Choroid plexus epithelial cell (primary cell): ENCODE measurements around the gene OR4C3.
"Not testable (repeated sequence)": the region's sequence is repeated elsewhere in the genome, so short reads cannot be mapped to it uniquely, and the experiment has no call there.

Source experiments
- DNase-seq: peaks from one replicate; pipeline ENCODE4 v3.0.0-alpha.2; 2010; ENCODE audit warnings: low read depth
- H3K4me3 ChIP-seq: 2 replicates; pipeline ENCODE4 v1.5.1; 2011; ENCODE audit warnings: low read depth, mild to moderate bottlenecking, control low read depth, low read length, moderate library complexity
- TF ChIP-seq, protein P1 (sequence below): conservative IDR thresholded peaks from 2 replicates; pipeline ENCODE4 v1.5.1; 2011; ENCODE audit warnings: low read depth, mild to moderate bottlenecking, control low read depth, inconsistent platforms, low read length, moderate library complexity

The OR4C3 gene

DNA sequence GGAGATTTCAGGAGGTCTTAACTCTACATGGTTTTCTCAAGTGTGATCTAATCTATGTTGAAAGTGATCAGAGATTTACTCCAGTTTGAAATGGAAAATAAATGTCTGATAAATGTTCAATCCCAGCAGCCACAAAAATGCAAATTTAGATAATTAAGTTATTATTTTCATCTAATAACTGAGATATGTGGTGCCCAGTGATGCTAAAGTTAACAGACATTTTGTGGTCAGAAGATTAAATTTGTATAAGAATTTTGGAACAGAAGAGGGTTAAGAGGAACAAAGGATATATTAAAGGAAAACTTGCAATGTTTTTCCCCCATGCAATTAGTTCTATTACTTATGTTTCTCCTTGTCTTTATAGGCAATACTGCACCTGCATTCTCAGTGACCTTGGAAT lies at the start of gene OR4C3:
Gene OR4C3, plus strand, starts transcription at position 301 of the 400 bp plus-strand sequence. CDS start 102 bp downstream, outside the sequence.
- H3K4me3 ChIP-seq, result not testable (repeated sequence)

DNA sequence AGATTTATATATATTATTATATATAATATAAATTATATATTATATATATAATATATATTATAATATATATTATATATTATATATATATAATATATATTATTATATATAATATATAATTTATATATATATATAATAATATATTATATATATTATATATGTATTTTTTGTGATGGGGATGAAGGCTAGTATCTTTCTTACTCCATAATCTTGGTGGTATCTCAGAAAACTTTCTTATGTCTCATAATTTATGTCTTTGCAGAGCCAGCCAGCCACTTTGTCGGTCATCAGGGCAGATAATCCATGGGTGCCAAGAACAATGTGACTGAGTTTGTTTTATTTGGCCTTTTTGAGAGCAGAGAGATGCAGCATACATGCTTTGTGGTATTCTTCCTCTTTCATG lies 18.8 kb upstream of the OR4C3 start, which contains the start of gene OR4S1:
Gene OR4S1, plus strand, starts transcription at position 301 of the 400 bp plus-strand sequence. Its CDS starts 0 bp downstream, at position 301.
- no peak within 1 kb of the TSS for H3K4me3 ChIP-seq
- TF ChIP-seq, protein P1, sequence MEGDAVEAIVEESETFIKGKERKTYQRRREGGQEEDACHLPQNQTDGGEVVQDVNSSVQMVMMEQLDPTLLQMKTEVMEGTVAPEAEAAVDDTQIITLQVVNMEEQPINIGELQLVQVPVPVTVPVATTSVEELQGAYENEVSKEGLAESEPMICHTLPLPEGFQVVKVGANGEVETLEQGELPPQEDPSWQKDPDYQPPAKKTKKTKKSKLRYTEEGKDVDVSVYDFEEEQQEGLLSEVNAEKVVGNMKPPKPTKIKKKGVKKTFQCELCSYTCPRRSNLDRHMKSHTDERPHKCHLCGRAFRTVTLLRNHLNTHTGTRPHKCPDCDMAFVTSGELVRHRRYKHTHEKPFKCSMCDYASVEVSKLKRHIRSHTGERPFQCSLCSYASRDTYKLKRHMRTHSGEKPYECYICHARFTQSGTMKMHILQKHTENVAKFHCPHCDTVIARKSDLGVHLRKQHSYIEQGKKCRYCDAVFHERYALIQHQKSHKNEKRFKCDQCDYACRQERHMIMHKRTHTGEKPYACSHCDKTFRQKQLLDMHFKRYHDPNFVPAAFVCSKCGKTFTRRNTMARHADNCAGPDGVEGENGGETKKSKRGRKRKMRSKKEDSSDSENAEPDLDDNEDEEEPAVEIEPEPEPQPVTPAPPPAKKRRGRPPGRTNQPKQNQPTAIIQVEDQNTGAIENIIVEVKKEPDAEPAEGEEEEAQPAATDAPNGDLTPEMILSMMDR, result no peak
- DNase-seq, result no peak

More for the DNA sequence above, at the start of gene OR4C3:
- DNase-seq, result not testable (repeated sequence)

DNA sequence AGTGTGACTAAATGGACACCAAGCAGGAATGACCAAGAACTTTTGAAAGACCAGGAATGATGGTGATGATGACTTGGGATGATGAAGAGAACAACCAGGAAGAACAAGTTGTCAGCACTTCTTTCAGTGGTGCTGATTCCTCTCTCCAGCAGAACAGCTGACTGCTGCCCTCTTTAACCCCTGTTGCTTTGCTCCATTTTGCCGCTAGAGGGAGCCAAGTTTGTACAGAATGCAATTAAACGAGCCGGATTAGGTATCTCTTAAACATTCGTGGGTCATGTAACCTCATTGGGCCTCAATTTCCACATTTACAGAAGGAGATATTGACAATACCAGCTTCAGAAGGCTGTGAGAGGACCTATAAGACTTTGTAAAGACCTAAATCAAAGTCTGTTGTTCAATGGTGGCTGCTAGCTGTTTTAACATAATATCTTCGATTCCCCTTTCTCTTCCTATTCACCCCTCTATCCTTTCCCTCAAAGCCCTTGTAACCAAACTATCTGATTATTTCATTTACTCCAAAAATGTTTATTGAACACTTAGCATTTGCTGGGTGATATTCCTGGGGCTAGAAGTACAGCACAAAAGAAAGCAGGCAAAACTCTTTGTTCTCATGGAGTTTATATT lies 16.8 kb upstream of the OR4C3 start:
- peak; percentile 61 for DNase-seq
- TF ChIP-seq, protein P1, result peak; percentile 83
- no peak overlapping the region for H3K4me3 ChIP-seq

DNA sequence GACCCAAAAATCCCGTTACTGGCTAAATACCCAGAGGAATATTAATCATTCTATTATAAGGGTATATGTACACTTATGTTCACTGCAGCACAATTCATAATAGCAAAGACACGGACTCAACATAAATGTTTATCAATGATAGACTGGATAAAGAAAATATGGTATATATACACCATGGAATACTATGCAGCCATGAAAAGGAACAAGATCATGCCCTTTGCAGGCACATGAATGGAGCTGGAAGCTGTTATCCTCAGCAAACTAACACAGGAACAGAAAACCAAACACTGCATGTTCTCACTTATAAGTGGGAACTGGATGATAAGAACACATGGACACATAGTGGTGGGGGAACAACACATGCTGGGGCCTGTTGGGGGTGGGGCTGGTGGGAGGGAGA lies 11.1 kb upstream of the OR4C3 start:
- DNase-seq, H3K4me3 ChIP-seq: not testable (repeated sequence)

DNA sequence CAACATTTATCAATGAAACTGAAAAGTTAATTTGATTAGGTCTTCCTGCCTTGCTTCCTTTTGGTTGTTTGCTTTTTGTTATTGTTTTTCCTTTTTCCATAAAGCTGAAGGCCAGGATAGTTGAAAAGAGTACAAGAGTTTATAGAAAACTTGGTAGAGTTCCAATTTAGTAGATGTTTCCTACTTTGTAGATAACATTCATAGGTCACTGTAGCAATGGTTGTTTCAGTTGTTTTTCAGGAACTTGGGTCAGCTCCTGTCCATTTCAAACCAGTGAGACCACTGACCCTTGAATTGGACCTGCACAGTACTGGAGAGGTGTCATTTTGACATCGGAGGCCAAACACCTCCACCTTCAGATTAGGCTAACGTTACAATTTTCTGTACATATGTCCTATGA lies 4.9 kb upstream of the OR4C3 start:
- H3K4me3 ChIP-seq, result not testable (repeated sequence)

DNA sequence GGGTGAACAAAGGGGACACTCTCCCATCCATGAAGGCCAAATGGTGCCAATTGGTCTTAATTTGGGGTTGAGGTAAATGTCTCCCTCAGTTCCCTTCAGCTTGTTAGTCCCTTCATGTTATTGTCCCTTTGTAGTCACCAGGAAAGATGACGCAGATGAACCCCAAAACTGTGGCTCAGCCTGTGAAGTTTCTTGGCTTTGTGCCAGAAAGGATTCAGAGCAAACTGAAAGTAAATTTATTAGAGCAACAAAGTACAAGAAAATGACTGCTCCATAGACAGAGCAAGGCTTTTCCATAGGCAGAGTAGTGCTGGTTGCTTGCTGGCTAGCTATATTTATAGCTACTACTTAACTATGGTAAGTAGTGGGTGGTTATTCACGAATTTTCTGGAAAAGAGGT lies 16.7 kb downstream of the OR4C3 start:
- H3K4me3 ChIP-seq, result no peak overlapping the region
- no peak for DNase-seq
- TF ChIP-seq, protein P1, result no peak

More for the DNA sequence above, 4.9 kb upstream of the OR4C3 start:
- DNase-seq, result not testable (repeated sequence)

DNA sequence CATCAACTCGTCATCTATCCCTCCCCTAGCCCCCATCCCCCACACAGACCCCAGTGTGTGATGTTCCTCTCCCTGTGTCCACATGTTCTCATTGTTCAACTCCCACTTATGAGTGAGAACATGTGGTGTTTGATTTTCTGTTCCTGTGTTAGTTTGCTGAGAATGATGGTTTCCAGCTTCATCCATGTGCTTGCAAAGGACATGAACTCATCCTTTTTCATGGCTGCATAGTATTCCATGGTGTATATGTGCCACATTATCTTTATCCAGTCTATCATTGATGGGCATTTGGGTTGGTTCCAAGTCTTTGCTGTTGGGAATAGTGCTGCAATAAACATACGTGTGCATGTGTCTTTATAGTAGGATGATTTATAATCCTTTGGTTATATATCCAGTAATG lies 17.8 kb downstream of the OR4C3 start:
- H3K4me3 ChIP-seq, DNase-seq: not testable (repeated sequence)

DNA sequence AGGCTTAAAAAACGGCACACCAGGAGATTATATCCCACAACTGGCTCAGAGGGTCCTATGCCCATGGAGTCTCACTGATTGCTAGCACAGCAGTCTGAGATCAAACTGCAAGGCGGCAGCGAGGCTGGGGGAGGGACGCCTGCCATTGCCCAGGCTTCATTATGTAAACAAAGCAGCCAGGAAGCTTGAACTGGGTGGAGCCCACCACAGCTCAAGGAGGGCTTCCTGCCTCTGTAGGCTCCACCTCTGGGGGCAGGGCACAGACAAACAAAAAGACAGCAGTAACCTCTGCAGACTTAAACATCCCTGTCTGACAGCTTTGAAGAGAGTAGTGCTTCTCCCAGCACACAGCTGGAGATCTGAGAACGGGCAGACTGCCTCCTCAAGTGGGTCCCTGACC lies 21.6 kb downstream of the OR4C3 start:
- H3K4me3 ChIP-seq, DNase-seq: not testable (repeated sequence)

DNA sequence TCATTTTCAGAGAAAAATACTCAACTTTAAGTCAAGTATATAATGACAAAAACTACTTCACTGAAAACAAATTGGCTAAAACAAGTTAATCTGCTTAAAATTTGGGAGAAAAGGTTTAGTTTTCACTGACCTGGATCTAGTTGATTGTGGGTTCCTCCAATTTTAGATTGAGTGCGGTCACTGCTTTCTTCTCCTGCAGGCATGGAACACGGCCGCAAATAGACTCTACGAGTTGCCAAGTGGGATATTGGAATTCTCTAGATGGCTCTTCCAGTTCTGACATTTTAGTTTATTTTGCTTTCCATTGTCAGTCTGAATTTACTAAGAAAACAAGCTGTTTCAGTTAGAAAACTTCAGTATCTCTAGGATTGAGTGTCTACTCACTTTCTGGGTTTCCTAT lies 29.3 kb downstream of the OR4C3 start:
- DNase-seq, result no peak
- TF ChIP-seq, protein P1, result no peak
- no peak overlapping the region for H3K4me3 ChIP-seq

DNA sequence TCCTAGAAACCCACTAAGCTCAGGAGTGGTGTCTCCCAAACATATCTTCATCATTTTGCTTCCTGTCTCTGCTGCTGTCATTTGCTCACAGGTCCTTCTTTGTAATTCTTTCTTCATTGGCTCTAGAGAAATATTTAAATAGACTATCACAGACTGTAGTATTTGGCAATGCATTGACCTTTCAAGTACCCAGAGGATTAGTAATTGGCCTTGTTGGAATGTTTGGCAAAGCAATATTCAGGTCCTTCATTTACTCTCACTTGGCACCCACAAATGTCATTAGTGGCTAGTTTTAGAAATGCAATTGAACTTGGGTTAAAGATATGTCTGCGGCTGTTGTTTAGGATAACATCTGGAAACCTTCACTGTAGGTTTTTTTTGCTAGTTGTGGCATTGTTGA lies 30.0 kb downstream of the OR4C3 start:
- DNase-seq, result no peak
- H3K4me3 ChIP-seq, result no peak overlapping the region
- TF ChIP-seq, protein P1, result no peak

DNA sequence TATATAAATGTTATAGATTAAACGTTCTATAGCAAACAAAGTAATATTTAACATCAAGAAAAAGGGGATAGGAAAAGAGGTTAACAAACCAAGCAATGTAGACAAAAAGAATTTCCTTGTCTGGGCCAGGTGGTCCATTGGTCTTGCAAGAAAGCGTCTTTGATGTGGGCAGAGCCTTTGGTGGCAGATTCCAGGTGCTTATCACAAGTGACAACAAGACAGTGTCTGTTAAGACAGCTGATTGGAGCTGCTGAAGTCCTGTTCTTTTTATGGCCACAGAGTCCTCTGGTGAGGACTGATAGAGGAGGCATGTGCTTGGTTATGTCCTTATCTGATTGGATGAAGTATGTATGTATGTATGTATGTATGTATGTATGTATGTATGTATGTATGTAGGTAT lies 36.6 kb downstream of the OR4C3 start:
- DNase-seq, H3K4me3 ChIP-seq: not testable (repeated sequence)
